ENCODE data around the gene F11R. TPM values are rescaled to one million over a fixed set of nuclear protein-coding genes. Genes with fewer than 3 reads are reported as not detected.
"Not testable (repeated sequence)": the region's sequence is repeated elsewhere in the genome, so short reads cannot be mapped to it uniquely, and the experiment has no call there.

F11R gene
- total RNA-seq, 4 donors from 2014 or later = 22.6 to 45.3 (median 26.6) TPM

DNA sequence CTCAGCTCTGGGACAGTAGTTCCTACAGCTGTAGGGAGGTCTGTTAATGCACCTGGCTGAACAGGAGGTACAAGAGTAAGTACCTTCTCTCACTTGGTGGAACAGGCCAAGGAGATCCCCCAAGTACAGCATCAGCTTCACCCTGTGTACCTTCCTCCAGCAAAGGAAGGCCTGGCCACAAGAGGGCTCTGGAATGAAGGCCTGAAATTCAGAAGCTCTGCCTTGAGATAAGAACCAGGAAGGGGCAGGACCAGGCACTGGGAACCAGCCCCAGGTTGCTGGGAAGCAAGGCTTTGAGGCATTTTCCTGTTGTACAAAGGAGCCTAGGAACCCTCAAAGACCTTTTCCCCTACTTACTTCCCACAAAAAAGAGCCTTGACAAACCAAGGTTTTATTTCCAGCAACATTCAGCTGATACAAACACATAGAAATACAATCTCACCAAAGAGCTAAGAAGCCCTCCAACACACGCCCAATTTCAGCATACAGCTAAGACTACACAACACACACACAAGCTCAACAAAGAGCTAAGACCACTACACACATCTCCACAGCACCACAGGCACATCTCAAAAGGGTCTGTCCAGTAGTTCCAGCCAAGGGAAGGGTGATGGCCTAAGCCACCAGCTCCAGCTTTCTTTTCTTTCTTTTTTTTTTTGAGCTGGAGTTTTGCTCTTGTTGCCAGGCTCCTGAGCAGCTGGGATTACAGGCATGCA is 23.5 kb downstream of the F11R start:
- DNase-seq = peak; percentile 27 to 58
- intact Hi-C loops (cut with DNase I; ENCODE audit: low total_unique reads) = no loop called here
- Histone ChIP-seq H3K4me1 (no peaks in the 10 kb centered on the region), H3K36me3 (no peaks in the 10 kb centered on the region), H3K27me3 (no peaks in the 10 kb centered on the region), H3K4me3 (no peak overlapping the region), H3K9me3 (no peaks in the 10 kb centered on the region), H3K27ac (peak overlapping the region; percentile 37 to 45)
- TF ChIP-seq POLR2A (IDR thresholded peaks at IDR 0.05) = no peak
- TF ChIP-seq CTCF (IDR thresholded peaks at IDR 0.05) = peak in 3 of 4 experiments; percentile 21 to 59 (median 21)

DNA sequence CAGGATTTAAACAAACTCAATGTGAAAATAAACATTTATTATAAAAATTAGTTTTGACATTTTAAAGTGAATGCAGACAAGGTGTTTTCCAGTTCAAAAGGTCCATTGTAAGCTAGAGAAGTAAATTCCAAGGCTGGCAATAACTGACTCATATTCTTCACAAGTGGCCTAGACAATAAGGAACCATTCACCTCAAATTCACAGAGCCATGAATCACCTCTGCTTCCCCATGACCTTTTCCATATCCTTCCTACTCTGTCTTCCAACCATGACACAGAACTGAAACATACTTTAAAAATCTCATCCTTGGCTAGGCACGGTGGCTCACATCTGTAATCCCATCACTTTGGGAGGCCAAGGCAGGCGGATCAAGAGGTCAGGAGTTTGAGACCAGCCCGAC is 24.8 kb downstream of the F11R start:
- no peak overlapping the region for H3K27ac ChIP-seq
- H3K4me1 ChIP-seq = no peaks in the 10 kb centered on the region
- TF ChIP-seq CTCF (IDR thresholded peaks at IDR 0.05) = no peak
- TF ChIP-seq POLR2A (IDR thresholded peaks at IDR 0.05) = no peak
- no peak for DNase-seq
- no peak overlapping the region for H3K4me3 ChIP-seq
- H3K27me3 ChIP-seq = no peaks in the 10 kb centered on the region
- H3K9me3 ChIP-seq = no peaks in the 10 kb centered on the region
- intact Hi-C loops (cut with DNase I; ENCODE audit: low total_unique reads) = no loop called here
- no peaks in the 10 kb centered on the region for H3K36me3 ChIP-seq

DNA sequence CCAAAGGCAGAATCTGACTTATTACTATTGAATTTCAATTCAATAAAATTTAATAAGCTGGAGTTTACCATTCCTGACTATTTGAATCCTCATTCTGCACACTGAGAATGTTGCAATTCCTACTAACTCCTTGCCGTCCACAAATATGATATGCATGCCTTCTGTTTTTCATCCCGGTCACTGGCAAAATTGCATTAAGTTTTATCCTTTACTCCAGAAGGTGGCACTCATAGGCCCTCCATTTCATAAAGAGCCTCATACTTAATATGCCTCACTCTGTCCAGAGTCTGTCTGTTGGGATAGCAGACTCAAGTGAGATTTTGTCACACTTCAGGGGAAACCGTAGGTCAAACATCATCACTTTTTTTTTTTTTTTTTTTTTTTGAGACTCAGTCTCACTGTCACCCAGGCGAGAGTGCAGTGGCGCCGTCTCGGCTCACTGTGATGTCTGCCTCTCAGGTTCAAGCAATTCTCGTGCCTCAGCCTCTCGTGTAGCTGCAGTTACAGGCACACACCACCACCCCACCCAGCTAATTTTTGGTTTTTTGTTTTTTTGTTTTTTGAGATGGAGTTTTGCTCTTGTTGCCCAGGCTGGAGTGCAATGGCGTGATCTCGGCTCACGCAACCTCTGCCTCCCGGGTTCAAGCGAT is 27.3 kb downstream of the F11R start:
- H3K4me3 ChIP-seq = no peak overlapping the region
- H3K4me1 ChIP-seq = no peaks in the 10 kb centered on the region
- H3K27me3 ChIP-seq = no peaks in the 10 kb centered on the region
- no peak overlapping the region for H3K27ac ChIP-seq
- no peak for TF ChIP-seq POLR2A (IDR thresholded peaks at IDR 0.05)
- TF ChIP-seq CTCF (IDR thresholded peaks at IDR 0.05) = peak in 1 of 4 experiments; percentile 26
- no peaks in the 10 kb centered on the region for H3K9me3 ChIP-seq
- no peaks in the 10 kb centered on the region for H3K36me3 ChIP-seq
- no peak for DNase-seq
- intact Hi-C loops (cut with DNase I; ENCODE audit: low total_unique reads) = no loop called here

- H3K36me3 ChIP-seq; intact Hi-C loops (cut with DNase I; ENCODE audit: low total_unique reads); H3K4me3 ChIP-seq; H3K9me3 ChIP-seq; H3K4me1 ChIP-seq; H3K27me3 ChIP-seq; H3K27ac ChIP-seq; DNase-seq: not testable (repeated sequence)
Measured at GRCh38 chr1:160992036-160992435, 28.9 kb downstream of the F11R start.

GRCh38 chr1:160987359-160988050 is 33.4 kb downstream of the F11R start:
- Histone ChIP-seq H3K9me3 (no peaks in the 10 kb centered on the region), H3K4me3 (no peak overlapping the region), H3K27ac (no peak overlapping the region), H3K4me1 (no peaks in the 10 kb centered on the region), H3K36me3 (no peaks in the 10 kb centered on the region), H3K27me3 (no peaks in the 10 kb centered on the region)
- DNase-seq = no peak
- TF ChIP-seq POLR2A (IDR thresholded peaks at IDR 0.05) (no peak), CTCF (IDR thresholded peaks at IDR 0.05) (no peak)
- intact Hi-C loops (cut with DNase I; ENCODE audit: low total_unique reads) = no loop called here

Measured in uterus (tissue), 4 donors.